Uterus (tissue), 4 donors: ENCODE measurements around the gene PRLH. TPM values are rescaled to one million over a fixed set of nuclear protein-coding genes. Genes with fewer than 3 reads are reported as not detected.
"Not testable (repeated sequence)": the region's sequence is repeated elsewhere in the genome, so short reads cannot be mapped to it uniquely, and the experiment has no call there.

Source experiments
- DNase-seq, 2 donors: peaks; one replicate each; pipeline ENCODE4 v3.0.0-alpha.2; 2019 to 2020
- H3K27ac ChIP-seq, 2 donors: fragments of 200-600 bp; sonication (generic); 1 replicate in 1 of 2; 2 replicates in 1 of 2; pipeline ENCODE4 v1.5.1; 2016 to 2018
- H3K27me3 ChIP-seq, 2 donors: fragments of 200-600 bp; sonication (generic); one replicate each; pipeline ENCODE4 v1.5.1; 2018 to 2019; ENCODE audit warnings: control low read depth in 1 of 2
- H3K36me3 ChIP-seq, 2 donors: fragments of 200-600 bp; sonication (generic); one replicate each; pipeline ENCODE4 v1.5.1; 2019; ENCODE audit warnings: control low read depth in 1 of 2
- H3K4me1 ChIP-seq, 2 donors: fragments of 200-600 bp; sonication (generic); one replicate each; pipeline ENCODE4 v1.5.1; 2018 to 2019; ENCODE audit warnings: control low read depth in 1 of 2
- H3K4me3 ChIP-seq, 2 donors: fragments of 200-600 bp; sonication (generic); 1 replicate in 1 of 2; 2 replicates in 1 of 2; pipeline ENCODE4 v1.5.1; 2018 to 2019; ENCODE audit warnings: mild to moderate bottlenecking in 1 of 2
- H3K9me3 ChIP-seq, 2 donors: fragments of 200-600 bp; sonication (generic); one replicate each; pipeline ENCODE4 v1.5.1; 2019; ENCODE audit warnings: control low read depth in 1 of 2
- CTCF ChIP-seq, 4 experiments: fragments of 200-600 bp in 2 of 4; fragments of 450-650 bp in 2 of 4; sonication (generic) in 2 of 4; IDR thresholded peaks; one replicate each; pipeline ENCODE4 v1.5.1; 2016 to 2019; ENCODE audit warnings: antibody characterized with exemption in 4 of 4, mild to moderate bottlenecking in 2 of 4, moderate library complexity in 1 of 4
- POLR2A ChIP-seq, 2 donors: fragments of 450-650 bp; IDR thresholded peaks; one replicate each; pipeline ENCODE4 v1.6.1; 2016; ENCODE audit warnings: antibody characterized with exemption in 2 of 2, mild to moderate bottlenecking in 1 of 2, moderate library complexity in 1 of 2
- intact Hi-C: fragments of 100-400 bp; cut with DNase I; formaldehyde crosslinking; loops from one replicate; pipeline ENCODE4 v1.15.1; 2023; ENCODE audit warnings: low total_unique reads
- total RNA-seq, 4 donors: library from RNA; depleted of rRNA in 3 of 4; stranded (reverse); fragments of >200 nt in 3 of 4; gene quantifications; one replicate each; pipeline versions ENCODE4 v1.1.0 to v1.2.4, GENCODE V29; 2014 to 2023
- donor health status: DM: yes; HTN: yes; CAD: no.

The PRLH gene
- total RNA-seq, 4 donors from 2014 or later: not detected

- Histone ChIP-seq H3K9me3 (no peaks in the 10 kb centered on the region), H3K4me1 (no peaks in the 10 kb centered on the region), H3K36me3 (no peaks in the 10 kb centered on the region), H3K27me3 (no peaks in the 10 kb centered on the region), H3K4me3 (no peak overlapping the region), H3K27ac (no peak overlapping the region)
- no peak for DNase-seq
- TF ChIP-seq CTCF (IDR thresholded peaks at IDR 0.05) (no peak), POLR2A (IDR thresholded peaks at IDR 0.05) (no peak)
- intact Hi-C loops: no loop called here
Observed at GRCh38 chr2:237591141-237591881, 24.9 kb downstream of the PRLH start.

GRCh38 chr2:237592425-237592980 is 26.1 kb downstream of the PRLH start:
- TF ChIP-seq POLR2A (IDR thresholded peaks at IDR 0.05) (no peak), CTCF (IDR thresholded peaks at IDR 0.05) (no peak)
- H3K27ac ChIP-seq: no peak overlapping the region
- intact Hi-C loops: no loop called here
- no peaks in the 10 kb centered on the region for H3K4me1 ChIP-seq
- H3K27me3 ChIP-seq: no peaks in the 10 kb centered on the region
- no peak overlapping the region for H3K4me3 ChIP-seq
- H3K9me3 ChIP-seq: no peaks in the 10 kb centered on the region
- no peaks in the 10 kb centered on the region for H3K36me3 ChIP-seq
- no peak for DNase-seq

- H3K4me3 ChIP-seq: no peak overlapping the region
- TF ChIP-seq POLR2A (IDR thresholded peaks at IDR 0.05): no peak
- TF ChIP-seq CTCF (IDR thresholded peaks at IDR 0.05): no peak
- H3K9me3 ChIP-seq: no peaks in the 10 kb centered on the region
- no peaks in the 10 kb centered on the region for H3K36me3 ChIP-seq
- no peaks in the 10 kb centered on the region for H3K27me3 ChIP-seq
- no peak overlapping the region for H3K27ac ChIP-seq
- intact Hi-C loops: no loop called here
- H3K4me1 ChIP-seq: no peaks in the 10 kb centered on the region
- DNase-seq: no peak
Observed at GRCh38 chr2:237593036-237593435, 26.7 kb downstream of the PRLH start.

GRCh38 chr2:237593596-237594320 is 27.4 kb downstream of the PRLH start:
- Histone ChIP-seq H3K27ac (no peak overlapping the region), H3K4me1 (no peaks in the 10 kb centered on the region), H3K4me3 (no peak overlapping the region), H3K36me3 (no peaks in the 10 kb centered on the region), H3K27me3 (no peaks in the 10 kb centered on the region), H3K9me3 (no peaks in the 10 kb centered on the region)
- no peak for DNase-seq
- no peak for TF ChIP-seq POLR2A (IDR thresholded peaks at IDR 0.05)
- no peak for TF ChIP-seq CTCF (IDR thresholded peaks at IDR 0.05)
- intact Hi-C loops: no loop called here

GRCh38 chr2:237594514-237594871 is 28.1 kb downstream of the PRLH start:
- no peak overlapping the region for H3K4me3 ChIP-seq
- peak overlapping the region; percentile 54 to 70 for H3K27ac ChIP-seq
- no peaks in the 10 kb centered on the region for H3K4me1 ChIP-seq
- intact Hi-C loops: no loop called here
- DNase-seq: no peak
- no peaks in the 10 kb centered on the region for H3K27me3 ChIP-seq
- TF ChIP-seq CTCF (IDR thresholded peaks at IDR 0.05): no peak
- TF ChIP-seq POLR2A (IDR thresholded peaks at IDR 0.05): no peak
- H3K9me3 ChIP-seq: no peaks in the 10 kb centered on the region
- H3K36me3 ChIP-seq: no peaks in the 10 kb centered on the region

- H3K4me3 ChIP-seq, DNase-seq, H3K4me1 ChIP-seq, H3K9me3 ChIP-seq, H3K36me3 ChIP-seq, intact Hi-C loops, H3K27ac ChIP-seq, H3K27me3 ChIP-seq: not testable (repeated sequence)
Observed at GRCh38 chr2:237595829-237596519, 29.6 kb downstream of the PRLH start.
